Measurements from ENCODE around the gene PRRT3. TPM values are rescaled to one million over a fixed set of nuclear protein-coding genes. Genes with fewer than 3 reads are reported as not detected.

The PRRT3 gene
- total RNA-seq, 2 experiments from 2014 or later, result 5.6 to 5.7 TPM

DNA sequence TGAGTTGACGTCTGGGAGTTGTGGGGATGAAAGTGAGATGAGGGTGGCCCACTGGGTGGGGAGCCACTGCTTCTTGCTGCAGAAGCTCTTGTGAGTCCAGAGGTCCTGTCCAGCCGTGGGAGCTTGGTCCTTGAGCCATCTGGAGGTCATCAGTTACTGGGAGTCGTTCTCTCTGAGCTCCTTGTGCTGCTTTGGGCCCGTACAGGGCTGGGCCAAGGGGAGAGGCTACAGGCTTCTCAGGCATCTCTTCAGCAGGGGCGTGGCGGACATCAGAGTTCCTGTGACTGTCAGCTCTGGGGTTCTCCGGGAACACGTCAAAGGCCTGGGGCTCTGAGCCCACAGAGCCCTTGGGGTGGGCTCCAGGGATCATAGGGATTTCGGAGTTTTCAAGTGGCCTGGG, 2.6 kb downstream of the PRRT3 start:
- CTCF ChIA-PET, result interaction anchor here (0.7 to 3.9 kb wide), 4 partner anchors 14 to 37 kb away, joined by 3 to 11 read pairs (median 5); partner anchors contain the start of genes CRELD1 and EMC3
- ATAC-seq (no peak), DNase-seq (no peak)
- no peaks in the 10 kb centered on the region for H3K27me3 Mint-ChIP-seq
- H3K27ac Mint-ChIP-seq, result no peak overlapping the region
- peaks cover 18% of the 10 kb centered on the region for H3K4me1 Mint-ChIP-seq (ENCODE audit: low read depth)
- peaks cover 3% of the 10 kb centered on the region for H3K36me3 Mint-ChIP-seq (ENCODE audit: low read depth)
- H3K4me3 Mint-ChIP-seq, result no peak overlapping the region
- POLR2A ChIA-PET, result interaction anchor here (1.4 to 3.9 kb wide), 3 partner anchors 10 to 37 kb away, joined by 3 to 36 read pairs (median 4); partner anchors contain the start of genes CRELD1 and EMC3
- intact Hi-C loops (cut with micrococcal nuclease), result no loop called here
- H3K9me3 Mint-ChIP-seq, result no peaks in the 10 kb centered on the region
- TF ChIP-seq, protein P1, sequence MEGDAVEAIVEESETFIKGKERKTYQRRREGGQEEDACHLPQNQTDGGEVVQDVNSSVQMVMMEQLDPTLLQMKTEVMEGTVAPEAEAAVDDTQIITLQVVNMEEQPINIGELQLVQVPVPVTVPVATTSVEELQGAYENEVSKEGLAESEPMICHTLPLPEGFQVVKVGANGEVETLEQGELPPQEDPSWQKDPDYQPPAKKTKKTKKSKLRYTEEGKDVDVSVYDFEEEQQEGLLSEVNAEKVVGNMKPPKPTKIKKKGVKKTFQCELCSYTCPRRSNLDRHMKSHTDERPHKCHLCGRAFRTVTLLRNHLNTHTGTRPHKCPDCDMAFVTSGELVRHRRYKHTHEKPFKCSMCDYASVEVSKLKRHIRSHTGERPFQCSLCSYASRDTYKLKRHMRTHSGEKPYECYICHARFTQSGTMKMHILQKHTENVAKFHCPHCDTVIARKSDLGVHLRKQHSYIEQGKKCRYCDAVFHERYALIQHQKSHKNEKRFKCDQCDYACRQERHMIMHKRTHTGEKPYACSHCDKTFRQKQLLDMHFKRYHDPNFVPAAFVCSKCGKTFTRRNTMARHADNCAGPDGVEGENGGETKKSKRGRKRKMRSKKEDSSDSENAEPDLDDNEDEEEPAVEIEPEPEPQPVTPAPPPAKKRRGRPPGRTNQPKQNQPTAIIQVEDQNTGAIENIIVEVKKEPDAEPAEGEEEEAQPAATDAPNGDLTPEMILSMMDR (IDR thresholded peaks at IDR 0.05), result no peak

DNA sequence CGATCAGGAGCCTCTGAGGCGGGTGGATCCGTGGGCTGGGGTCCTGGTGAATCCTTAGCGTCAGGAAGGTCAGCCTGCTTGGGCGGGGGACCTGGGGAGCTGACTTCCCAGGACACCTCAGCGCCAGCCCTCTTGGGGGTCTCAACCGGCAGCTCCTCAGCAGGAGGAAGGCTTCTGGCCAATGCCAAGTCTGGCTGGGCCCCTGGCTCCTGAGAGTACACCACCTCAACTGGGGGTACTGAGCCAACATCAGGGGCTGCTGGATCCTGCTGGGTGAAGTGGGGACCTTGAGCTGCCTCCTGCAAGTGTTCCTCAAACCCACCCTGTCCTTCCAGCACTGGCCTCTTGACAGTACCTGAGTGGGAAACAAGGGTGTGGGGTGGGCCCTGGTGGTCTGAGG, 3.1 kb downstream of the PRRT3 start:
- DNase-seq (no peak), ATAC-seq (no peak)
- no peaks in the 10 kb centered on the region for H3K9me3 Mint-ChIP-seq
- intact Hi-C loops (cut with micrococcal nuclease), result no loop called here
- no peaks in the 10 kb centered on the region for H3K27me3 Mint-ChIP-seq
- TF ChIP-seq, protein P1 (IDR thresholded peaks at IDR 0.05), result no peak
- no peak overlapping the region for H3K4me3 Mint-ChIP-seq
- H3K4me1 Mint-ChIP-seq (ENCODE audit: low read depth), result peaks cover 18% of the 10 kb centered on the region
- CTCF ChIA-PET, result interaction anchor here (0.7 to 3.9 kb wide), 4 partner anchors 14 to 37 kb away, joined by 3 to 11 read pairs (median 5); partner anchors contain the start of genes CRELD1 and EMC3
- POLR2A ChIA-PET, result interaction anchor here (1.4 to 3.9 kb wide), 3 partner anchors 9 to 37 kb away, joined by 3 to 36 read pairs (median 4); partner anchors contain the start of genes CRELD1 and EMC3
- no peak overlapping the region for H3K27ac Mint-ChIP-seq
- peaks cover 3% of the 10 kb centered on the region for H3K36me3 Mint-ChIP-seq (ENCODE audit: low read depth)

DNA sequence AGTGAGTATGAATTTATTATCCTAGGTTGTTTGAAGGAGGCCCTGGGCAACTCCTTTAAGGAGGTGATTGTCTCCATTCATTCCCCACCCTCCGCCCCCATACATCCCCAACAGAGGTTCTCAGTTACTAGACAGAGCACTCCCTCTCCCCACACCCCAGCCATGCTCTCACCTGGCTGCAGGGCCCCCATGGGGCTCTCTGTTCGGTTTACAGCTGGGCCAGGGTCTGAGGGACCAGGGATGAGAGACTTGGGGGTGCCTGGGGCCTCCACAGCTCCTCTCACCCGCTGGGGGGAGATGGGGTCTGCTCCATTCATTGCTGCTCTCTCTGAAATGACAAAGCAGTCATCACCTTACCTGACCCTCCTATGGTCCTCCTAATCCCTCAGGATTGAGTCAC, 3.6 kb downstream of the PRRT3 start:
- DNase-seq, result no peak
- Mint-ChIP-seq H3K4me3 (no peak overlapping the region), H3K27me3 (no peaks in the 10 kb centered on the region), H3K27ac (no peak overlapping the region), H3K9me3 (no peaks in the 10 kb centered on the region), H3K36me3 (ENCODE audit: low read depth) (peaks cover 3% of the 10 kb centered on the region), H3K4me1 (ENCODE audit: low read depth) (peaks cover 18% of the 10 kb centered on the region)
- ChIA-PET CTCF (interaction anchor here (1.5 to 3.9 kb wide), 3 partner anchors 14 to 38 kb away, joined by 4 to 11 read pairs (median 6); partner anchors contain the start of genes CRELD1 and EMC3), POLR2A (no interaction called here)
- intact Hi-C loops (cut with micrococcal nuclease), result no loop called here
- TF ChIP-seq, protein P1 (IDR thresholded peaks at IDR 0.05), result no peak
- no peak for ATAC-seq

DNA sequence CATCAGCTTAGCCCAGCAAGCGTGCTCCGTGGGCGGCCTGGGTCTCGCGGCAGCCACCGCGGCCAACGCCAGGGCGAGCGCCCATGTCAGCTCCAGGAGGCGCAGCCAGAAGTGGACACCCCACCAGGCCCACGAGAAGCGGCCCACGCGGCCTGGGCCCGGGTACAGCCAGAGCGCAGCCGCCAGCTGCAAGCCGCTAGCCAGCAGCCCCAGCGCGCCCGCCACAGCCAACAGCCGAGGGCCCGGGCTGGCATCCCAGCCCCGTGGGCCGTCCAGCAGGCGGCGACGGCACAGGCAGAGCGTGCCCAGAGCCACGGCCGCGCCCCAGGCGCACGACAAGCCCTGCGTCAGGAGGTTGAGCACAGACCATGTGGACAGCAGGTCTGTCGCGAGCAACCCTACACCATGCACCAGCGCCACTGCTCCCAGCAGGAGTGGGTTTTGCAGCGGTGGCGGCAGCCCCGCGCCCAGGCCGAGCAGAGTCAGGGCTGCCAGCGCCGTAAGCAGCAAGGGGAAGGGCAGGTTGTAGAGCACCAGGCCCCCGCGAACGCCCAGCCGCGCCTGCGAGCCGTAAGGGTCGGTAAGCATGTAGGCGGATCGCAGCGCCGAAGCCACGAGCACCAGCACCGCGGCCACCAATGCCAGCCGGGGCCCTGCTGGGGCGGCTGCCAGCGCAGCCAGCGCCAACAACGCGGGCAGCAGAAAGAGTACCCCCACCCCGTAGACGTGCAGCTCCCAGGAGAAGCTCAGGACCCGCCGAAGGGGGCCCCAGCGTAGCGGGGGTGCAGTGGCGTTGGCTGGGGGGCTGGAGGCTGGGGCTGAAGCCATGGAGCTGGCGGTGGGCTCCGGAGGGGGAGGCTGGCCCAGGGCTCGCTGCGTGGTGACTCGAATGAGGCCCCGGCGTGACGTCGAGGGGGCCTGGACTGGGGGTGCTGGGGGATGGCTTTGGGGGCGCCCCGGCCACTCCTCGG, 4.9 kb downstream of the PRRT3 start:
- H3K4me3 Mint-ChIP-seq, result no peak overlapping the region
- H3K36me3 Mint-ChIP-seq (ENCODE audit: low read depth), result peaks cover 3% of the 10 kb centered on the region
- ChIA-PET POLR2A (interaction anchor here (1.1 to 1.5 kb wide), 5 partner anchors 7 to 56 kb away, joined by 3 to 14 read pairs (median 6); partner anchors contain the start of genes CRELD1 and JAGN1), CTCF (interaction anchor here (1.0 to 3.9 kb wide), 16 partner anchors 9 to 220 kb away, joined by 3 to 42 read pairs (median 4); partner anchors contain the start of genes CRELD1 and IL17RE)
- no peaks in the 10 kb centered on the region for H3K9me3 Mint-ChIP-seq
- intact Hi-C loops (cut with micrococcal nuclease), result no loop called here
- TF ChIP-seq, protein P1 (IDR thresholded peaks at IDR 0.05), result no peak
- no peak overlapping the region for H3K27ac Mint-ChIP-seq
- DNase-seq (no peak), ATAC-seq (no peak)
- no peaks in the 10 kb centered on the region for H3K27me3 Mint-ChIP-seq
- peaks cover 18% of the 10 kb centered on the region for H3K4me1 Mint-ChIP-seq (ENCODE audit: low read depth)
